Subcutaneous abdominal adipose tissue (tissue), 5 donors: ENCODE data around the gene STK16.
A peak's percentile ranks its signal among the peaks of the same experiment; 100 is the strongest.

ENCODE experiments used
- H3K27ac ChIP-seq: one replicate; pipeline ENCODE4 v1.7.0; 2013; ENCODE audit warnings: low read depth, mild to moderate bottlenecking, inconsistent platforms, low read length, moderate library complexity
- H3K27me3 ChIP-seq, 5 donors: one replicate each; pipeline ENCODE4 v1.7.0; 2013; ENCODE audit warnings: low read length in 5 of 5, inconsistent platforms in 1 of 5; ENCODE audit not compliant: control insufficient read depth in 5 of 5, insufficient read depth in 4 of 5
- H3K36me3 ChIP-seq, 5 donors: one replicate each; pipeline ENCODE4 v1.7.0; 2013; ENCODE audit warnings: low read length in 5 of 5; ENCODE audit not compliant: control insufficient read depth in 5 of 5, insufficient read depth in 5 of 5
- H3K4me1 ChIP-seq, 5 donors: one replicate each; pipeline ENCODE4 v1.7.0; 2013; ENCODE audit warnings: low read length in 5 of 5, mild to moderate bottlenecking in 3 of 5, moderate library complexity in 1 of 5; ENCODE audit not compliant: control insufficient read depth in 5 of 5, insufficient read depth in 5 of 5
- H3K4me3 ChIP-seq, 5 donors: one replicate each; pipeline ENCODE4 v1.7.0; 2013; ENCODE audit warnings: low read length in 5 of 5, low read depth in 1 of 5
- H3K9ac ChIP-seq, 5 donors: one replicate each; pipeline ENCODE4 v1.7.0; 2013; ENCODE audit warnings: low read length in 5 of 5, mild to moderate bottlenecking in 4 of 5, moderate library complexity in 3 of 5
- H3K9me3 ChIP-seq, 5 donors: one replicate each; pipeline ENCODE4 v1.7.0; 2013; ENCODE audit warnings: low read length in 5 of 5; ENCODE audit not compliant: control insufficient read depth in 5 of 5
- donor health status: healthy.
- donor health status: healthy.
- donor health status: healthy.
- donor health status: healthy.
- donor health status: healthy.

The STK16 gene

DNA sequence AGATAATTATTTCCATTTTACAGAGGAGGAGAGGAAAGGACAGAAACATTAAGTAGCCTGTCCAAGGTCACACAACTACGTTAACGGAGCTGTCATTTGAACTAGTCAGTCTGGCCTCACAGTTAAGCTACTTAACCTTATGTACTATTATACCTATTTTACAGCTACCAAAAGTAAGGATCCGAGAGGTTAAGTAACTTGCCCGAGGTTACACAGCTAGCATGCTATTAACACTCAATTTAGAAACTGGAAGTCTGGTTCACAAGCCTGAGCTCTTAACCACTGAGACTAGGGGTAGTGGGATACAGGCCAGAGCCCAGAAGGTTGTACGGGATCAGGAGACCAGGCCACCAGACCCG, 511 bp upstream of the STK16 start:
- peak overlapping the region in 4 of 5 donors; percentile 89 to 93 (median 92) for H3K9ac ChIP-seq
- H3K27ac ChIP-seq, result peak overlapping the region; percentile 83

DNA sequence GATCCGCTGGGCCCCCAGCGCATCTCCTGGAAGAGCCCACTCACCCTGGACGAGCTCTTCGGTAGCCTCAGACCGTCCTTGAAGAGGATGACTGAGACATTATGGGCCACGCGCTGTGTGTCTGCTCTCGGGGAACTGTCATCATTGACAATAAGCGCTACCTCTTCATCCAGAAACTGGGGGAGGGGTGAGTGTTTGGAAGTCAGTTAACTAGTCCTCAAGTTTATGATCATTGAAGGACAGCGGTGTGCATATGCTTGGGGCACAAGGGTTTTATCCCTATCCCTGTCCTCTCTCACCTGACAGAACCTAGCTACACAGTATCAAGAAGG, 586 bp downstream of the STK16 start:
- H3K9me3 ChIP-seq, result no peaks in the 10 kb centered on the region
- H3K27me3 ChIP-seq, result no peaks in the 10 kb centered on the region
- H3K4me1 ChIP-seq, result peaks cover 9 to 64% (median 52%) of the 10 kb centered on the region in 5 donors
- peak overlapping the region; percentile 84 to 98 (median 92) for H3K4me3 ChIP-seq
- H3K27ac ChIP-seq, result peak overlapping the region; percentile 83
- H3K9ac ChIP-seq, result peak overlapping the region; percentile 68 to 93 (median 92)
- peaks cover 0 to 35% (median 15%) of the 10 kb centered on the region in 5 donors for H3K36me3 ChIP-seq

More for the DNA sequence above, 511 bp upstream of the STK16 start:
- Histone ChIP-seq H3K27me3 (no peaks in the 10 kb centered on the region), H3K4me1 (peaks cover 7 to 55% (median 44%) of the 10 kb centered on the region in 5 donors), H3K9me3 (no peaks in the 10 kb centered on the region), H3K4me3 (peak overlapping the region; percentile 84 to 98 (median 92)), H3K36me3 (peaks cover 0 to 33% (median 16%) of the 10 kb centered on the region in 5 donors)

DNA sequence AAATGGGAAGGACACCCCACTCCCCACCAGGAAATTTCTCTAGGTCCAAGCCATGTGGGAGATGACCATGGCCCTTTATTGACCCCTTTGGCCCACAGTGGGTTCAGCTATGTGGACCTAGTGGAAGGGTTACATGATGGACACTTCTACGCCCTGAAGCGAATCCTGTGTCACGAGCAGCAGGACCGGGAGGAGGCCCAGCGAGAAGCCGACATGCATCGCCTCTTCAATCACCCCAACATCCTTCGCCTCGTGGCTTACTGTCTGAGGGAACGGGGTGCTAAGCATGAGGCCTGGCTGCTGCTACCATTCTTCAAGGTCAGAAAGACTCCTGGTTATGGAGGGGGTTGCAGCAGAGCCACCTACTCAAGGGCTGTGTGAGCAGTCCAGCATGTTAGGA, 1.3 kb downstream of the STK16 start:
- Histone ChIP-seq H3K4me1 (peaks cover 9 to 64% (median 52%) of the 10 kb centered on the region in 5 donors), H3K9ac (peak overlapping the region in 1 of 5 donors; percentile 68), H3K9me3 (no peaks in the 10 kb centered on the region), H3K27ac (no peak overlapping the region), H3K27me3 (no peaks in the 10 kb centered on the region), H3K4me3 (no peak overlapping the region), H3K36me3 (peaks cover 0 to 38% (median 15%) of the 10 kb centered on the region in 5 donors)

DNA sequence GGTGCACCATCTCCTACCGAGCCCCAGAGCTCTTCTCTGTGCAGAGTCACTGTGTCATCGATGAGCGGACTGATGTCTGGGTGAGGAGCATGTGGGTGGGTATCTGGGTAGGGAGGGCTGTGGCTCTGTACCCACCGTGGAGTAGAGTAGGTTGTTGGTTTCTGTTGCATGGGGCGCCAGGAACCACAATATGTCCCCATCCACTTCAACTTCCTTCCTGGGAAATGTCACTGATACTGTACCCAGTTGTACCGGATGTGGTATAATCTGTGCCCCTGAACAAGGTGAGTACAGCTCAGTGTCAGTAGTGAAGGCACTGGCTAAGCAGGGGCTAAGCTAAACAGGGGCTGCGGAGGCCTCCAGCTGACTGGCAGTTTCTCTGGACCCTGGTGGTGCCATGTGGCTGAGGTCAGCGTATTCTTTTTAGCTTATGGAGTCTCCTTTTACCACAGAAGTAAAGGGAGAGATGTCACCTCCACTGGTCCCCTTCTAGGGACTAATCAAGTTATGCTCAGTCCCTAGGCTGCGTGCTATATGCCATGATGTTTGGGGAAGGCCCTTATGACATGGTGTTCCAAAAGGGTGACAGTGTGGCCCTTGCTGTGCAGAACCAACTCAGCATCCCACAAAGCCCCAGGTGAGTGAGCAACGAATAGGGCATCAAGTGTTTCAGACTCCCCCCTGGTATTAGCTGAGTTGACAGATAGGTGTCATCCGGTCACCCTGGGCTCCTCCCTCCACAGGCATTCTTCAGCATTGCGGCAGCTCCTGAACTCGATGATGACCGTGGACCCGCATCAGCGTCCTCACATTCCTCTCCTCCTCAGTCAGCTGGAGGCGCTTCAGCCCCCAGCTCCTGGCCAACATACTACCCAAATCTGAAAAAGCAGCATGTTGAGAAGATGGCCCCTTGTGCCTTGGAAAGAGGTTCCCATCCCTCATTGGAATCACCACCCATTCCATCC, 2.7 kb downstream of the STK16 start:
- no peaks in the 10 kb centered on the region for H3K9me3 ChIP-seq
- H3K27ac ChIP-seq, result no peak overlapping the region
- H3K4me3 ChIP-seq, result no peak overlapping the region
- no peak overlapping the region for H3K9ac ChIP-seq
- H3K27me3 ChIP-seq, result peaks cover 0 to 6% (median 4%) of the 10 kb centered on the region in 5 donors
- H3K4me1 ChIP-seq, result peaks cover 9 to 65% (median 52%) of the 10 kb centered on the region in 5 donors
- H3K36me3 ChIP-seq, result peaks cover 0 to 38% (median 15%) of the 10 kb centered on the region in 5 donors

DNA sequence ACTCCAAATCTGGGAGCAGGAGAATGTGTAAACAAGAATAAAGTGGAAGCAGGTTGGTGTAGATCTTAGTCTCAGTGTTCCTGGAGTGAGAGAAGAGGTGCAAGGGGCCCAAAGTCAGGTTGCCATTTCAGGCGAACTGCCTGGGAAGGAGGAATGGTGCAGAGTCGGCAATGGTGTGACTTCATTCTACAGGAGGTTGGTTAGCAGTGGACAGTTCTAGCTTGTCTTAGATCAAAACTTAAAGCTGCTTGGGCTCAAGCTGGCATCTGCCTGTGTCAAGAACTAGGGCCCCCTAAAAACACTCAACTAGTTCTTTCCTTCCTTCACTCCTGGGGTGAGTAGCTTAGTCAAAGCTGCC, 3.5 kb downstream of the STK16 start:
- Histone ChIP-seq H3K4me3 (no peak overlapping the region), H3K36me3 (peaks cover 0 to 38% (median 15%) of the 10 kb centered on the region in 5 donors), H3K9ac (peak overlapping the region in 2 of 5 donors; percentile 9 to 28), H3K27ac (peak overlapping the region; percentile 58), H3K4me1 (peaks cover 9 to 74% (median 58%) of the 10 kb centered on the region in 5 donors), H3K27me3 (peaks cover 0 to 13% (median 11%) of the 10 kb centered on the region in 5 donors), H3K9me3 (no peaks in the 10 kb centered on the region)

DNA sequence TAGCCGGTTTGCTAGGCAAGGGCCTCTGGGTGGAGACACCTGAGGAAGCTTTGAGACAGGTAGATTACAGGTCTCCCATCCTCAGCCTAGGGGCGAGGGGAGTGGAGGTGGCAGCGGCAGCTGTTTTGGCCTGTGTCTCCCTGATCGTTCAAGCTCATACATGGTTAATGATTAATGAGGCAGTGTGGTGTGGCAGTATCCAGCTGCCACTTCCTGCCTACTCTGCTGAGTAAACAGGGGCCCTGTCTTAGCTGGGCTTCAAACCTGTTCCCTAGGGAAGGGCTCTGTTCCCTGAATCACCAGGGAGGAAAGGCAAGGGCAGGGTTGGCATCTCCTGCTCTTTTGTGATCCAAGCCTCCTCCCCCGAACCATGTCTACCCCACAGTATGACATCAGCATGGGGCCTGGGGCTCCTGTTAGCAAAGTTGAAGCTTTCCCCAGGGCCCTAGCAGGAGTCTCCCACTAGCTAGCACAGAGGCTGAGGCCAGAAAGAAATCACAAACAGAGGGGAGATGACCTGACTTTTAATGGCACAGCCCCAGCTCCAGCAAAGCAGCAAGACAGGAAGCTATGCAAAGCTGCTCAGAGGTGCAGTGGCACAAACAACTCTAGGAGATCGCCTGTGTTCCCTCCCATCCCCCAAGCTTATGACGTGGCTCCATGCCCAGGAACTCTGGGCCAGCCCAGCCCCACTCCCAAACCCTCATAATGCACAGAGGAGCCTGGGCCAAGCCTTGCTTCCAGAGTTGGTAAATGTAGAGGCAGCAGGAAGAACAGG, 4.1 kb downstream of the STK16 start:
- peak overlapping the region; percentile 58 for H3K27ac ChIP-seq
- peaks cover 0 to 18% (median 17%) of the 10 kb centered on the region in 5 donors for H3K27me3 ChIP-seq
- H3K4me3 ChIP-seq, result peak overlapping the region in 1 of 5 donors; percentile 4
- peaks cover 9 to 78% (median 63%) of the 10 kb centered on the region in 5 donors for H3K4me1 ChIP-seq
- peak overlapping the region in 3 of 5 donors; percentile 9 to 36 (median 28) for H3K9ac ChIP-seq
- H3K36me3 ChIP-seq, result peaks cover 0 to 38% (median 15%) of the 10 kb centered on the region in 5 donors
- no peaks in the 10 kb centered on the region for H3K9me3 ChIP-seq

DNA sequence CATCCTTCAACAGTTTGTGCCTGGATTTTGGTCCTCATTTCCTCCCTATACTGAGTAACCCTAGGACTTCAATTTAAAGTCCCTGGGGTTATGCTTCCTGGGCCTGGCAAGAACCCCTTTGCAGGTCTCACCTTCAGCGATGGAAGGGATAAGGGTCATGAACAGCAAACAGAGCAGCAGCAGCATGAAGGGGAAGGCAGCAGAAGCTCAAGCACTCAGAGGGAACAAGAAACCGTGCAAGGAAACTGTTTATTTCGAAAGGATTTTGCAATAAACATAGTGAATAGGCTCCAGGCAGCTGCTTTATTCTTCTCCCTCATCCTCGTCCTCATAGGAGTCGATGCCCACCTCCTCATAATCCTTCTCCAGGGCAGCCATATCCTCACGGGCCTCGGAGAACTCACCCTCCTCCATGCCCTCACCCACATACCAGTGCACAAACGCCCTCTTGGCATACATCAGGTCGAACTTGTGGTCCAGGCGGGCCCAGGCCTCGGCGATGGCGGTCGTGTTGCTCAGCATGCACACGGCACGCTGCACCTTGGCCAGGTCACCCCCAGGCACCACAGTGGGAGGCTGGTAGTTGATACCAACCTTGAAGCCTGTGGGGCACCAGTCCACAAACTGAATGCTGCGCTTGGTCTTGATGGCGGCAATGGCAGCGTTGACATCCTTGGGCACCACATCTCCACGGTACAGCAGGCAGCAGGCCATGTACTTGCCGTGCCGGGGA, 4.9 kb downstream of the STK16 start:
- Histone ChIP-seq H3K27me3 (peaks cover 0 to 25% (median 23%) of the 10 kb centered on the region in 5 donors), H3K4me3 (no peak overlapping the region), H3K9me3 (no peaks in the 10 kb centered on the region), H3K4me1 (peaks cover 9 to 76% (median 60%) of the 10 kb centered on the region in 5 donors), H3K36me3 (peaks cover 0 to 38% (median 15%) of the 10 kb centered on the region in 5 donors), H3K27ac (peak overlapping the region; percentile 58), H3K9ac (no peak overlapping the region)

DNA sequence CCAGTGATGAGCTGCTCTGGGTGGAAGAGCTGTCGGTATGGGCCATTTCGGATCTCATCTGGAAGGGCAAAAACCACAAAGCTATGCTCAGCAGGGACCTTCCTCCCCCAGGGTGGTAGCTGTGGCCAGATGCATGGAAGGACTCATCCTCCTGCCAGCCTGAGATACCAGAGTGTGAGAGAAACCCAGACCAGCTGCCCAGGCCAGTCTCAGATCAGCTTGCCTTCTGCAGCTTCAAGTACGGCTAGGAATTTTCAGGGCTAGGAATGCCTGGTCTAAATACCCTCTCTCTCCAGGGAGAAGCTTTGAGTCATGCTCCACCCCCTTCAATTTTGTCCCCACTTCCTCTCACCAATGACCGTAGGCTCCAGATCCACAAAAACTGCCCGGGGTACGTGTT, 6.4 kb downstream of the STK16 start:
- Histone ChIP-seq H3K4me3 (peak overlapping the region in 1 of 5 donors; percentile 77), H3K4me1 (peaks cover 7 to 64% (median 51%) of the 10 kb centered on the region in 5 donors), H3K27me3 (peaks cover 8 to 36% (median 28%) of the 10 kb centered on the region in 5 donors), H3K27ac (no peak overlapping the region), H3K9ac (no peak overlapping the region), H3K9me3 (no peaks in the 10 kb centered on the region), H3K36me3 (peaks cover 0 to 36% (median 15%) of the 10 kb centered on the region in 5 donors)

DNA sequence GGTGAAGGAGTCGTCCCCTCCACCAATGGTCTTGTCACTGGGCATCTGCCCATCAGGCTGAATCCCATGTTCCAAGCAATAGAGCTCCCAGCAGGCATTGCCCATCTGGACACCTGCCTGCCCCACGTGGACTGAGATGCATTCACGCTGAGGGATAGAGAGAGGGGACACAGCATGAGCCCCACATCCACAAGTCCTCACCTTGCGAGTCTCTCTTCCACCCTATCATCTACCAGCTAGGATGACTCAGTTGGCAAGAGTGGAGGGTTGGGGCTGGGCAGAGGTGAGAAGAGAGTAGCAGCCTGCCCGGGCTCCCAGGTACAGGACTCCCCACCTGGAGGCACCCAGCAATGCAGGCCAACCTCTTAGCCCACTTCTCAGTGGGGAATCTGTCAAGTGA, 6.8 kb downstream of the STK16 start:
- Histone ChIP-seq H3K9me3 (no peaks in the 10 kb centered on the region), H3K9ac (no peak overlapping the region), H3K36me3 (peaks cover 0 to 32% (median 15%) of the 10 kb centered on the region in 5 donors), H3K27me3 (peaks cover 8 to 36% (median 28%) of the 10 kb centered on the region in 5 donors), H3K27ac (no peak overlapping the region), H3K4me3 (peak overlapping the region in 2 of 5 donors; percentile 77 to 82), H3K4me1 (peaks cover 7 to 60% (median 48%) of the 10 kb centered on the region in 5 donors)
